T follicular helper cell (primary cell): ENCODE measurements around the gene FAM200A.
"Not testable (repeated sequence)": the region's sequence is repeated elsewhere in the genome, so short reads cannot be mapped to it uniquely, and the experiment has no call there.

ENCODE experiments used
- DNase-seq: peaks from one replicate; pipeline ENCODE4 v3.0.0-alpha.2; 2020; ENCODE audit warnings: low read depth

The FAM200A gene

DNA sequence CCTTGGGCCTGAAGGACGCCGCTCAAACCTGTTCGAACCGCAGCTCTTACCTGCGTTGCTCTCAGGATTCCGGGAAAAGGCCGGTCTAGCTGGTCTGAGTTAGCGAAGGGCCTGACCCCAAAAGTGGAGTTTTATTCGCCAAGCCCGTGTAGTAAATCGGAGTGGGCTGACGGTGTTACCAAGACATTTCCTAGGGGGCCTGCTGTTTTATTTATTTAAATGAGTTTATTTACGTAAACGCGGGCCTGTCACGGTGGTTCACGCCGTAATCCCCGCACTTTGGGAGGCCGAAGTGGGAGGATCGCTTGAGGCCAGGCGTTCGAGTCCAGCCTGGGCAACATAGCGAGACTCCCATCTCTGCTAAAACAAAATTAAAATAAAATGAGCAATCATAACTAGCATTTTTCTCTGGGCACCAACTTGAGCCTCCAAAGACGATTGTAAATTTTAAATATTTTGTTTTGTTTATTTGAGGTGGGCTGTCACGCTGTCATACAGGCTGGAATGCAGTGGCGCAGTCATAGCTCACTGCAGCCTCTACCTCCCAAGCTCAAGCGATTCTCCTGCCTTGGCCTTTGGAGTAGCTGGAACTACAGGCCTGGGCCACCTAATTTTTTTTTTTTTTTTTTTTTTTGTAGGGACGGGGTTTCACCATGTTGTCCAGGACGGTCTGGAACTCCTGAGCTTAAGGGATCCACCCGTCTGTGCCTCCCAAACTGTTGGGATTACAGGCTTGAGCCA lies 7.4 kb upstream of the FAM200A start:
- DNase-seq: no peak

DNA sequence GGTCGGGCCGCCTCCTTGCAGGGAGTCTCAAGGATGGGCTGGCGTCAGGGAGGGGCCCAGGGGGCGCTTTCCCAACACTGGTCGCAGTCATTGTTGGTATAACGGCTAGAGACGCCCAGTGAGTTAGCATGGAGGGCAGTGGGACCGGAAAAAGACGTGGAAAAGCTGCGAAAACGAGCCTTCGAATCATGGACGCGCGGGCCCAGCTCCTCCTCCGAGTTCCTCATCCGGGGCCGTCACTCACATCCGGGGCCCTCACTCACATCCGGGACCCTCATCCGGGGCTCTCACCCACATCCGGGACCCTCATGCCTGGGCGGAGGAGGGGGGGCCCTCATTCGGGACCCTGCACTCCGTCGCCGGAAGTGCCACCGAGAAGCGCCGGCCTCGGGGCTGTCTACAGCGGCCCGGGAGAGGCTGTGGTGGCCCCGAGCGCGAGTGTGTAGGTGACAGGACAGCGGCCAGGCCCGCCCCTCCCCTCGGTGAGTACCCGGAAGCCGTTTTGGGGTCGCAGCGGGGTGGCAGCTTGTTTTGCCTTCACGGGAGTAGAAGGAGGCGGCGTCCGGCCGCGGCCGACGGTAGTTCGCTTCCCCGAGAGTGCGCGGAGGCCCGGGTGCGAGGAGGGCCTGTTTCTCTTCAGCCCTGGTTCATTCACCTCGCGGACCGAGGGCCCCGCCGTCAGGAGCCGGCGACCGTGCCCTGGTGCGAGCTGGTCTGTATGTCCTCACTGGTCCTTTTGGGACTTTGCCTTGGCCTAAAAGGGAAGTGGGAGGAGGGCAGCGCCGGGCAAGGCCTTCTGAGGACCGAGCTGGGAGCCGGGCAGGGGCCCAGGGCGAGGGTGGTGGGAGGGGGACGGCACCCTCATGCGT lies 6.6 kb upstream of the FAM200A start, which contains the start of gene ZNF655:
ZNF655 (plus strand) TSS at position 337 of the 869 bp plus-strand sequence. CDS start 1,918 bp downstream, outside the sequence.
- DNase-seq: peak; percentile 85

DNA sequence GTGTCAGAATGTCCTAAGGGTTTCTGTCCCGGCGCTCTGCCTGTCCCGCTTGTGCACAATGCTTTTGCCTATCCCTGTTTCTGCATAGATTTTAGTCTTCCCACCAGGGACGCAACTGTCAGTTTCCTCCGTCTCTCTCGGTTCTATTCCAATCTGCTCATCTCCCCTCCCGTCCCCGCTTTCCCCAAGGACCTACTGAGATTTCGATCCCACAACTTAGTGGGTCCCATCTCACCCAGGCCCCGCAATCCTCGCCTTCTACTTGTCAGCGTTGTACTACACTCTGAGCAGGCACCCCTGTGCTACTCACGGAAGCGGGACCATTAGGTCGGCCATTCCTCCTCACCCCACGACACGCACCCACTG lies 6.0 kb upstream of the FAM200A start:
- DNase-seq: no peak

DNA sequence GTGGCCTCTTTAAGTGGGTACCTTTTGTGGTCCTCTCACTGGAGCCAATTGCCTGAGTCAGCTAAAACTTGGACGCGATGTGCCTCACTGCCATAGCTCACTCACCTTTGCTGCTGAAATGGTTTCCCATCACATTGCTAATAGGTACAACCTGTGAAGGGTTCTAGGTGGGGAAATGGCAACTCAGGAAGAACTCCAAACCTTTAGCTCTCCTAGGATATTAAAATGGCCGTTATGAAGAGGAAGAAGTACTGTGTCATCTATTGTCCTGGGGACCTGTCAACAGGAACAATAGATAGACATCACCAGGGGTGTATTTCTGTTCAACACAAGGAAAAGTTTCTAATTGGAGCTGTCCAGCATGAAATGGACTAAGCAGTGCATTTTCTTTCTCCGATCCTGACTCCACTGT lies 5.3 kb upstream of the FAM200A start:
- no peak for DNase-seq

DNA sequence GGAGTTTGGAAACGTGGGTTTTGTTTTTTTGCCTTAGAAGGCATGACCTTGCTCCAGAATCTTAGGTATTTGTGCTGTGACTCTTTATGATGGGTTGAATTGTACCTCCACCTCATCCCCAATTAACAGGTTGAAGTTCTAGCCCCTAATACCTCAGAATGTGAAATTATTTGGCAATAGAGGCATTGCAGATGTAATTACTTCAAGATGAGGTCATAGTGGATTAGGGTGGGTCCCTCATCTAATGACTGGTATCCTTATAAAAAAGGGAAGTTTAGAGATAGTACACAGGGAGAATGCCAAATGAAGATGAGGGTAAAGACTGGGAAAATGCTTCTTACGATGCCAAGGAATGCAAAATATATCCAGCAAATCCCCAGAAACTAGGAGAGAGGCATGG lies 3.0 kb upstream of the FAM200A start:
- DNase-seq: no peak

DNA sequence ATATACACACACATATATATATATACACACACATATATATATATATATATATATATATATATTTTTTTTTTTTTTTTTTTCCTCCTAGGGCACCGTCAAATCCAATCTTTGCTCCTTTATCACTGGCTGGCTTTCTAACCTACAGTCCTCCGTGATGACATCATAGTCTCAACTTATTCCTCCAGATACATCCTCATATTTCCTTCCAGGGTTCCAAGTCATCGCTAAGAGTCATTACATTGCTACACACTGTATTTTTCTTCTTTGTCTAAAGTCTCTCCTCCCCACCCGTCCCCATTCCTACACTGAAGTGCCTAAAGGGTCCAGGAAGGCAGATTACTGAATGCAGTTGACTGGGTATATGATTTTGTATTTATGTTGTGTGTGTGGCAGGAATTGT lies 1.1 kb upstream of the FAM200A start:
- DNase-seq: no peak

DNA sequence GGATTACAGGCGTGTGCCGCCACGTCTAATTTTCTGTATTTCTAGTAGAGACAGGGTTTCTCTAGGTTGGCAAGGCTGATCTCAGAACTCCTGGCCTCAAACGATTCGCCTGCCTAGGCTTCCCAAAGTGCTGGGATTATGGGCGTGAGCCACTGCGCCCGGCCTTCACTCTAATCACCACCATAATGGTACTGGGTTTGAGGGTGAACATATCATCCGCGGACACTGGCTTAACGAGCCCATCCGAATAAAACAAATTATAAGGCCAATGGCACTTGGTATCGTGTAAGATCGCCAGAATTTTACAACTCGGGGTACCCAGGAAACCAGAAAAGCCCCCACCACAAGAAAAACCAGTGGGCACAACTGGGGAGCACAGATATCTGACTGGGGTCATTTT lies 580 bp downstream of the FAM200A start:
- no peak for DNase-seq

DNA sequence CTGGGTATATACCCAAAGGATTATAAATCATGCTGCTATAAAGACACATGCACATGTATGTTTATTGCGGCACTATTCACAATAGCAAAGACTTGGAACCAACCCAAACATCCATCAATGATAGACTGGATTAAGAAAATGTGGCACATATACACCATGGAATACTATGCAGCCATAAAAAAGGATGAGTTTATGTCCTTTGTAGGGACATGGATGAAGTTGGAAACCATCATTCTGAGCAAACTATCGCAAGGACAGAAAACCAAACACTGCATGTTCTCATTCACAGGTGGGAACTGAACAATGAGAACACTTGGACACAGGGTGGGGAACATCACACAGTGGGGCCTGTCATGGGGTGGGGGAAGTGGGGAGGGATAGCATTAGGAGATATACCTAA lies 2.4 kb downstream of the FAM200A start:
- not testable (repeated sequence) for DNase-seq

DNA sequence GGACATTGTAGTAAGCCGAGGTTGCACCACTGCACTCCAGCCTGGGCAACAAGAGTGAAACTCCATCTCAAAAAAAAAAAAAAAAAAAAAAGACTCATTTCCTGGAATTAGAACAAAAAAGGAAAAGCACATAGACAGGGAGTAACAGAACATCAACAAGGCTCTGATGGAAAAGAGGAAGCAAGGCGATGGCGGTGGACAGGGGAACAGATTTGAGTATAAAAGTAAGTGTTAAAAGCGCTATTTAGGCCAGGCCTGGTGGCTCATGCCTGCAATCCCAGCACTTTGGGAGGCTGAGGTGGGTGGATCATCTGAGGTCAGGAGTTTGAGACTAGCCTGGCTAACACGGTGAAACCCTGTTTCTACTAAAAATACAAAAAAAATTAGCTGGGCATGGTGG lies 6.6 kb downstream of the FAM200A start:
- DNase-seq: not testable (repeated sequence)

DNA sequence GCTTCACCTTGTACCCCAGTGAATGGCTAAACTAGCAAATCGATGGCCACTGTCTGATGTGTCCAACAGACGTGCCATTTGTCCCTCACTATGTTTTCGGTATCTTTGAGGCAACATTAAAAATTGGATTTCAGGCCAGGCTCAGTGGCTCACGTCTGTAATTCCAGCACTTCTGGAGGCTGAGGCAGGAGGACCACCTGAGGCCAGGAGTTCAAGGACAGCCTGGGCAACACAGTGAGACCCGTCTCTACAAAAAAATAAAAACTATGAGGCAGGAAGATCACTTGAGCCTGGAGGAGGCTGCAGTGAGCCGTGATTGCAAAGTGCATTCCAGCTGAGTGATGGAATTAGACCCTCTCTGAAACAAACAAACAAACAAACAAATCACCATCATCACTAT lies 8.0 kb downstream of the FAM200A start:
- no peak for DNase-seq

DNA sequence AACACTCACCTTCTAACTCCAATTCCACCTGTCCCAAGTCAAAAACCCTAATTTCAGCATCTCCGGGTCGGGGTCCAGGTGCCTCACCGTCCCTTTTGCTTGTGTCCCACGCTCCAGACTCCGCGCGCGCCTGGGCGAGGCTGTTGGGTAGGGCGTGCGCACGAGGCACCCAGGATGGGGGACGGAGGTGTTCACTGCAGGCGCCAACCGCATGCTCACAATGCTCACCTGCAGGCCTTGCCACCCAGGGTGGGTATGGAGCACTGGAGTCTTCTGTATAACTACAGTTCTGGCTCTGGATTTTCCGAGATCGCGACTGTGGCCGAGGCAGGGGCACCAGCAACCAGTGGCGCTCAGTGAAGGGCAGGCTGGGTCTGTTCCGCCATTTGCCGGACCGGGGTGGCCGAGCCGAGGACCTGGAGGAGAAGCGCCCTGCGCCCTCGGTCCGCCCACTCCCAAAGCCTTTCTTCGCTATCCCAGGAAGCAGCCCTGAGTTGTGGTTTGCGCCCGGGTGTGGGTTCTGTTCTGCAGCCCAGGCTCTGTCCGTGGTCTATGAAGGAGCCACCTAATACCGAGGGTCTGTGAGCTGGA lies 8.7 kb downstream of the FAM200A start:
- DNase-seq: no peak

DNA sequence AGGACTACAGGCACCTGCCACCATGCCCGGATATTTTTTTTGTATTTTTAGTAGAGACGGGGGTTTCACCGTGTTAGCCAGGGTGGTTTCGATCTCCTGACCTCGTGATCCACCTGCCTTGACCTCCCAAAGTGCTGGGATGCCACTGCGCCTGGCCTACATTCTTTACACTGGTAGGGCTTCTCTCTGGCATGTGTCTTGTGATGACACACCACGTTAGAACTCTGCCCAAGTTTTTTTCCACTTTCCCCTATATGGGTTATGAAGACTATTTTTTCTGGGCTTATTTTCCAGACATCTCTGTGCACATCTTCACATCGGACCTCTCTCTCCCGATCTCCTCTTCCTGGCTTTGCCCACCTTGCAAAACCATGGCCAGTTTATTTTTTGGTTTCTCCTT lies 10.7 kb downstream of the FAM200A start:
- no peak for DNase-seq

DNA sequence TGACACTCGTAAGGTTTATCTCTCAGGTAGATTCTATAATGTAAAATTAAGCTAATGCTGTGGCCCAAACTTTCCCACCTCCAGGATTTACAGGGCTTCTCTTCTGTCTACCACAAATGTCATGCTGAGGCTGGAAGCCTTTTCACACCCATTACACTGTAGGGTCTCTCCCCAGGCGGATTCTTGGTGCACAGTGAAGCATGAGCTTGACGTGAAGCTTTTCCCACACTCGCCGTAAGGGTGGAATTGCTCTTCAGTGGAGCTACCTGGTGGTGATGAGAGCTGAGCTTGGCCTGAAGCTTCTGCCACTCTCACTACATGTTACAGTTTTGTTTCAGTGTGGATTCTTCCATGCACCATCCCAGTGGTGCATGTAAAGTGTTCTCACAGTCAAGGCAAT lies 11.4 kb downstream of the FAM200A start:
- no peak for DNase-seq

DNA sequence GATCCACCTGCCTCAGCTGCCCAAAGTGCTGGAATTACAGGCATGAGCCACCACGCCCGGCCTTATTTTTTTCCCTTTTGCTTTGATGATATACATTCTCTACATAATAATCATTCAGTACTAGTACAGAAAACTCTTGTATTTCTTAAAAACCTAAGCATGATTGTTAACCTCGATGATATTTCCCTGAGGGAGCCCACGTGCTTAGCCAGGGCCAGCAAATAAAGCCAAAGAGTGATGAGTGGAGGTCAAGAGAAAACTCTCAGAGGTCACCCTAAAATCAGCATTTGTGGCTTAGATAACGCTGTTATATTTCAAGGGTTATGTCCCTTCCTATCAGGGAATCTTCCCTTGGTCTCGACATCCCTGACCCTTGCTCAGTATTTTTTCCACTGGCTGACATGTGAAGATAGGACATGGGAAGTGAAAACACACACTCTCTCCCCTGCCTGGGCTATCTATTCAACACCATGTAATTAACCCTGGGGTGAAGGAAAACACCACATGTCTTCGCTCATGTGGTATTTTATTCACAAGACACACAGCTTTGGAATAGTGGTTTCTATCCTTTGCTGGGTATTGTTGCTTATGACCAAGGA lies 12.6 kb downstream of the FAM200A start:
- no peak for DNase-seq

DNA sequence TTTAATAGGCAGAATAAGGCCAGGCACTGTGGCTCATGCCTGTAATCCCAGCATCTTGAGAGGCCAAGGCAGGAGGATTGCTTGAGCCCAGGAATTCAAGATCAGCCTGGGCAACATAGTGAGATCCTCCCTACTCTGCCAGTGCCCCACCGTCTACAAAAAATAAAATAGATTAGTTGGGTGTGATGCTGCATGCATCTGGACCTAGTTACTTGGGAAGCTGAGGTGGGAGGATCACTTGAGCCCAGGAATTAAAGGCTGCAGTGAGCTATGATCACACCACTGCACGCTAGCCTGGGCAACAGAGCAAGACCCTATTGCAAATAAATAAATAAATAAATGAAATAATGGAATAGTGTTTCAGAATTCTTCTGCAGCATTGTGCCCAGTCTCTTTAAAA lies 16.2 kb downstream of the FAM200A start:
- no peak for DNase-seq

DNA sequence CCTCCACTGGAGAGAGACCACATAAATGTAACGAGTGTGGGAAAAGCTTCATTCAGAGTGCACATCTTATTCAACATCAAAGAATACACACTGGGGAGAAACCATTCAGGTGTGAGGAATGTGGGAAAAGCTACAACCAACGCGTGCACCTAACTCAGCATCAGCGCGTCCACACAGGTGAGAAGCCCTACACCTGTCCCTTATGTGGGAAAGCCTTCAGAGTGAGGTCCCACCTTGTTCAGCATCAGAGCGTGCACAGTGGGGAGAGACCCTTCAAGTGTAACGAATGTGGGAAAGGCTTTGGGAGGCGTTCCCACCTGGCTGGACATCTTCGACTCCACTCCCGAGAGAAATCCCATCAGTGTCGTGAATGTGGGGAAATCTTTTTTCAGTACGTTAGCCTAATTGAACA lies 20.6 kb downstream of the FAM200A start:
- DNase-seq: no peak

DNA sequence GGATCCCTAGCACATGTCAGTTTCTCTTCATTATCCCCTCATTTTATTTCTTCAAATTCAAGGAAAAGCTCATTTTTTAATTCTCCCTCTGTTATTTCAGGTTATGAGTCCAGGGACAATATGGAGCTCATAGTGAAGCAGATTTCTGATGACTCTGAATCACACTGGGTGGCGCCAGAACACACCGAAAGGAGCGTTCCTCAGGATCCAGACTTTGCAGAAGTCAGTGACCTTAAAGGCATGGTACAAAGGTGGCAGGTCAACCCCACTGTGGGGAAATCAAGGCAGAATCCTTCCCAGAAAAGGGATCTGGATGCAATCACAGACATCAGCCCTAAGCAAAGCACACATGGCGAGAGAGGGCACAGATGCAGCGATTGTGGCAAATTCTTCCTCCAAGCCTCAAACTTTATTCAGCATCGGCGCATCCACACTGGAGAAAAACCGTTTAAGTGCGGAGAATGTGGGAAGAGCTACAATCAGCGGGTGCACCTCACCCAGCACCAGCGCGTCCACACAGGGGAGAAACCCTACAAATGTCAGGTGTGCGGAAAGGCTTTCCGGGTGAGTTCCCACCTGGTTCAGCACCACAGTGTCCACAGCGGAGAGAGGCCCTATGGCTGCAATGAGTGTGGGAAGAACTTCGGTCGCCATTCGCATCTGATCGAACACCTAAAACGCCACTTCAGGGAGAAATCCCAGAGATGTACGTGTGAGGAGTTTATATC lies 26.0 kb downstream of the FAM200A start:
- no peak for DNase-seq

DNA sequence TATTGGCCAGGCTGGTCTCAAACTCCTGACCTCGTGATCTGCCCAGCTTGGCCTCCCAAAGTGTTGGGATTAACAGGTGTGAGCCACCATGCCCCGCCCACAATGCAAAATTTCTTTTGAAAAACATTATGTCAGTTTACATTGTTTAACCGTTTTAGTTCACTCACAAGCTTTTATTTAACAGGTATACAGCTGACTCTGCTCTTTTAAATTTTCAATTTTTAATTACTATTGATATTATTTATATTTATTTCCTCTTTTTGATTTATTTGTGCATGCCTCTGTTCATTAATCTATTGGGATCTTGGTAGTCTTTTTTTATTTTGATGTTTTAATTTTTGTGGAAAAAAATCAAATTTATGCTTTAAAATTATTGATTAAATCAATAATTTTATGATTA lies 30.5 kb downstream of the FAM200A start:
- no peak for DNase-seq

DNA sequence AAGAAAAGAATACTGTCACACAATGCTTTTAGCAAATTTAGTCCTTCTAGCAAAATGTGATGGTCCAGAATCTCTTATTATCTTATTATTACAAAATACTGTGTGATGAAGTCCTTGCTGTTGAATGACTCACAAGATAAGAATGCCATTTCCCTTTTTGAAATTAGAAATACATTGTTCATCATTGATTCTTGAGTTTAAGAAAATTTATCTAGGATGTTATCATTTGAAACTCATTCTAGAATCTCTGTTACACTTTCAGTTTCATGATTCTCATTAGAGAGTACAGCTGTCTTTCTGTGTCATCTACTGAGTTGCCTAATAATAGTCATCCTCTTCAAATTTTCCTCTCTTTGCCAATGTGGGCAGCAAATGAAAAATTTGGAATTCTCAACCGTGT lies 37.9 kb downstream of the FAM200A start:
- no peak for DNase-seq

DNA sequence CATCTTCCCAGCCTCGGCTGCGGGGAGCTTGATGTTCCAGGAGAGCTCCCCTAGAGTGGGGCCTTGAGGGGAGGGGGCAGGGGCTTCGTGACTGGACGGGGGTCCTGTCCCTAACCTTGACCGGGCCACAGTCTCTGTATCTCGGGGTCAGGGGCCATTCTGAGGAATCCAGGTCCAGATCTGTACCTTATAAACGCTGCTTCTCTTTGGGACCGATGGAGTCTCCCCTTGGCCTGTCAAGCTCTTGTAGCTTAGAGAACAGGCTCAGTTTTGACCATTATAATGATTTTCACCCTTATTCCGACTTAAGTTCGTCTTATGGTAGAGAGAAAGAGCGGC lies 46.6 kb downstream of the FAM200A start:
- DNase-seq: no peak

DNA sequence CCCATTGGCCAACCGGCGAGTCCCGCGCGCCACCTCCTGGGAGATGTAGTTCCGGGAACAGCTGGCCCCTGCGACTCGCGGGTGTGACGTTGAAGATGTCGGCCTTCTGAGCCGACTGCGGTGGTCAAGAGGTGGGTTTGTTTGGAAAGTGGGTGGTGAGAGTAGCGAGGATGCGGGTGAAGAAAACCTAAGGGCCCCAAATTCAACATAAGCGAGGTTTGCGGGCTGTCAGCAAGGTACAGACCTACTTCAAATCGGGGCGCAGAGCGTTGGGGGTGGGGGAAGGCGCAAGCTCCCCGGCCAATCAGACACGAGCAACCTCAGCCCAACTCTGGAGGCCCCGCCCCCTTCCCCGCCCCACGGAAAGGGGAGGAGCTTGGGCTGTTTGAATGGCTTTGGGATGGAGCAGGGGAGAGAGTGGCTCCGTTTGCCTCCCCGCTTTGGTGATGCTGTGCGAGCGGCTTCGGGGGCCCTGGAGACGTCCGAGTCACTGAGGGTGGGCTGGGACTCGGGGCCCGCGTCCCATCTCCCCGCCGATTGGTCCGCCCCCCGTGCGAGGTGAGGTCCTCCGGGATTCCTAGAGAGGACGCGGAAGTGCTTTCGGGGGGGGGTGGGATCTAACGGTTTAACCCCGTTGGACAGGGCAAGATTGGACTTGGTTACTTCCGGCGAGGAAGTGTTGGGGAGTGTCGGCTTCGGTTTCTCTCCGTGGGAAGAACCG lies 47.2 kb downstream of the FAM200A start, which contains the start of gene ZKSCAN5:
ZKSCAN5 (plus strand) TSS at position 60 of the 721 bp plus-strand sequence. CDS start 1,383 bp downstream, outside the sequence.
- peak; percentile 96 for DNase-seq
